ENCODE data around the gene ASCL4.

GRCh38 chr12:107767466-107767865 is 7.0 kb upstream of the ASCL4 start:
- no peak for TF ChIP-seq CTCF (conservative IDR thresholded peaks at IDR 0.05; ENCODE audit: low read length)
- TF ChIP-seq EZH2phosphoT487 (IDR thresholded peaks at IDR 0.05; ENCODE audit: borderline replicate concordance, low read depth, low read length) = no peak

All from OCI-LY7 (cell line).